Retinal pigment epithelial cell (primary cell): ENCODE measurements around the gene NAA40.

ENCODE experiments used
- DNase-seq: peaks from one replicate; pipeline ENCODE4 v3.0.0-alpha.2; 2010; ENCODE audit warnings: low read depth
- H3K4me3 ChIP-seq: 2 replicates; pipeline ENCODE4 v1.5.1; 2011; ENCODE audit warnings: mild to moderate bottlenecking, low read length, control low read depth, moderate library complexity
- CTCF ChIP-seq: conservative IDR thresholded peaks from 2 replicates; pipeline ENCODE4 v1.5.1; 2011; ENCODE audit warnings: low read depth, low read length, control low read depth, inconsistent platforms

Gene NAA40

GRCh38 chr11:63897459-63898146 is 41.2 kb upstream of the NAA40 start:
- TF ChIP-seq CTCF = no peak
- H3K4me3 ChIP-seq = no peak overlapping the region
- DNase-seq = no peak

GRCh38 chr11:63901660-63902059 is 37.1 kb upstream of the NAA40 start:
- TF ChIP-seq CTCF = peak; percentile 66
- H3K4me3 ChIP-seq = no peak overlapping the region
- DNase-seq = no peak

GRCh38 chr11:63903884-63904283 is 34.9 kb upstream of the NAA40 start:
- no peak for DNase-seq
- no peak for TF ChIP-seq CTCF

GRCh38 chr11:63904743-63905142 is 34.1 kb upstream of the NAA40 start:
- H3K4me3 ChIP-seq = no peak overlapping the region
- no peak for TF ChIP-seq CTCF
- DNase-seq = no peak

More at GRCh38 chr11:63903884-63904283, 34.9 kb upstream of the NAA40 start:
- no peak overlapping the region for H3K4me3 ChIP-seq

- H3K4me3 ChIP-seq = no peak overlapping the region
- no peak for TF ChIP-seq CTCF
- no peak for DNase-seq
Observed at GRCh38 chr11:63905179-63905578, 33.6 kb upstream of the NAA40 start.

GRCh38 chr11:63906087-63906486 is 32.7 kb upstream of the NAA40 start:
- H3K4me3 ChIP-seq = no peak overlapping the region
- DNase-seq = no peak
- no peak for TF ChIP-seq CTCF

GRCh38 chr11:63906585-63906984 is 32.2 kb upstream of the NAA40 start:
- no peak for DNase-seq
- H3K4me3 ChIP-seq = no peak overlapping the region
- peak; percentile 32 for TF ChIP-seq CTCF
